Tibial nerve (tissue), 4 donors: ENCODE data around the gene TTC27. TPM values are rescaled to one million over a fixed set of nuclear protein-coding genes. Genes with fewer than 3 reads are reported as not detected.

Experiments used
- DNase-seq, 2 donors: peaks; one replicate each; pipeline ENCODE4 v3.0.0-alpha.2; 2019; ENCODE audit warnings: low spot score in 2 of 2
- H3K27ac ChIP-seq, 4 donors: fragments of 200-600 bp; sonication (generic) in 3 of 4; one replicate each; pipeline ENCODE4 v1.5.1; 2017 to 2019; ENCODE audit warnings: mild to moderate bottlenecking in 1 of 4
- H3K27me3 ChIP-seq, 2 donors: fragments of 200-600 bp; sonication (generic) in 1 of 2; one replicate each; pipeline versions ENCODE4 v1.5.1 to v1.6.0; 2017 to 2019
- H3K36me3 ChIP-seq, 3 donors: fragments of 200-600 bp; sonication (generic); one replicate each; pipeline ENCODE4 v1.5.1; 2018 to 2019
- H3K4me1 ChIP-seq, 4 donors: fragments of 200-600 bp; sonication (generic) in 3 of 4; one replicate each; pipeline ENCODE4 v1.5.1; 2017 to 2019
- H3K4me3 ChIP-seq, 4 donors: fragments of 200-600 bp; sonication (generic) in 3 of 4; one replicate each; pipeline ENCODE4 v1.5.1; 2017 to 2019; ENCODE audit warnings: mild to moderate bottlenecking in 1 of 4, moderate library complexity in 1 of 4
- H3K9me3 ChIP-seq, 4 donors: fragments of 200-600 bp; sonication (generic) in 3 of 4; one replicate each; pipeline ENCODE4 v1.5.1; 2017 to 2019
- EP300 ChIP-seq, 2 donors: sonication (generic); formaldehyde crosslinking; IDR thresholded peaks; one replicate each; pipeline ENCODE4 v1.6.1; 2017; ENCODE audit warnings: antibody characterized with exemption in 2 of 2, mild to moderate bottlenecking in 1 of 2
- POLR2A ChIP-seq, 2 donors: fragments of 450-650 bp; IDR thresholded peaks; one replicate each; pipeline ENCODE4 v1.6.1; 2017; ENCODE audit warnings: antibody characterized with exemption in 2 of 2, mild to moderate bottlenecking in 2 of 2, moderate library complexity in 2 of 2
- WGBS, 2 donors: methylation state at CpG; one replicate each; pipeline ENCODE4 v1.1.5; 2018; 5-methylcytosine and 5-hydroxymethylcytosine counted together
- total RNA-seq, 4 donors: library from RNA; depleted of rRNA; stranded (reverse); fragments of >200 nt; gene quantifications; one replicate each; pipeline ENCODE4 v1.1.0, GENCODE V29; 2016
- TF ChIP-seq, protein P1 (sequence below), 5 experiments: fragments of 200-600 bp in 3 of 5; fragments of 450-650 bp in 2 of 5; sonication (generic) in 3 of 5; IDR thresholded peaks; one replicate each; pipeline ENCODE4 v1.5.1; 2016 to 2019; ENCODE audit warnings: antibody characterized with exemption in 5 of 5, mild to moderate bottlenecking in 3 of 5, moderate library complexity in 2 of 5

TTC27 gene
- total RNA-seq, 4 donors from 2014 or later: 22.5 to 25.8 (median 24.3) TPM

DNA sequence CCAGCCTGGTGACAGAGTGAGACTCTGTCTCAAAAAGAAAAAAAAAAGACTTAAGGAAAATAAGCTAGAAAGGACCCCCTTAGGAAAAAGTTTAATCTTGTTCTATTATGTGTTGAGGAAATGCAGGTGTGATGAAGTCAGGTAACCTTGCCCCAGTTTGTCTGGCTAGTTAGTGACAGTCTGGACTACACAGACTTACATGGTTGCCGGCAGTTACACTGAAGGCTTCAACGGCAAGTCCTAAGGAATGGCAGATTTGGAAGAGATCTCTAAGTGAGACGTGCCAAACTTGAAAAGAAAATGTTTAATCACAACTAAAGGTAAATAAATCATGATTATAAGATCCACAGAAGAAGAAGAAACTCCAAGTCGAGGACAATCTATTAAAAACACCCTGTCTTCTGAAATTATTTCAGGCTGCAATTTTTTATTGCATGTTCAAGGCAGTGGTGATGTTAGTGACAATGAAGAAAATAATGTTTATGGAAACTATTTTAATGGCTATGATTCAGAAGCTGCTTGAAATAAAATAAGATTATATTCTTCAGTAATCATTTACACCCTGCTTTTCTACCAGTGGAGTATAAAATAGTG is 84.2 kb downstream of the TTC27 start:
- Histone ChIP-seq H3K4me1 (peaks cover 0 to 14% (median 3%) of the 10 kb centered on the region in 4 donors), H3K9me3 (no peaks in the 10 kb centered on the region), H3K27ac (no peak overlapping the region), H3K27me3 (no peaks in the 10 kb centered on the region), H3K4me3 (no peak overlapping the region), H3K36me3 (peaks cover 0 to 9% (median 0%) of the 10 kb centered on the region in 3 donors)
- DNase-seq: no peak
- 46 to 60% methylated on average over 3 to 4 of the region's 4 CpGs for WGBS, 2 donors
- TF ChIP-seq EP300 (IDR thresholded peaks at IDR 0.05) (no peak), POLR2A (IDR thresholded peaks at IDR 0.05) (no peak)
- TF ChIP-seq, protein P1, sequence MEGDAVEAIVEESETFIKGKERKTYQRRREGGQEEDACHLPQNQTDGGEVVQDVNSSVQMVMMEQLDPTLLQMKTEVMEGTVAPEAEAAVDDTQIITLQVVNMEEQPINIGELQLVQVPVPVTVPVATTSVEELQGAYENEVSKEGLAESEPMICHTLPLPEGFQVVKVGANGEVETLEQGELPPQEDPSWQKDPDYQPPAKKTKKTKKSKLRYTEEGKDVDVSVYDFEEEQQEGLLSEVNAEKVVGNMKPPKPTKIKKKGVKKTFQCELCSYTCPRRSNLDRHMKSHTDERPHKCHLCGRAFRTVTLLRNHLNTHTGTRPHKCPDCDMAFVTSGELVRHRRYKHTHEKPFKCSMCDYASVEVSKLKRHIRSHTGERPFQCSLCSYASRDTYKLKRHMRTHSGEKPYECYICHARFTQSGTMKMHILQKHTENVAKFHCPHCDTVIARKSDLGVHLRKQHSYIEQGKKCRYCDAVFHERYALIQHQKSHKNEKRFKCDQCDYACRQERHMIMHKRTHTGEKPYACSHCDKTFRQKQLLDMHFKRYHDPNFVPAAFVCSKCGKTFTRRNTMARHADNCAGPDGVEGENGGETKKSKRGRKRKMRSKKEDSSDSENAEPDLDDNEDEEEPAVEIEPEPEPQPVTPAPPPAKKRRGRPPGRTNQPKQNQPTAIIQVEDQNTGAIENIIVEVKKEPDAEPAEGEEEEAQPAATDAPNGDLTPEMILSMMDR (IDR thresholded peaks at IDR 0.05): no peak

DNA sequence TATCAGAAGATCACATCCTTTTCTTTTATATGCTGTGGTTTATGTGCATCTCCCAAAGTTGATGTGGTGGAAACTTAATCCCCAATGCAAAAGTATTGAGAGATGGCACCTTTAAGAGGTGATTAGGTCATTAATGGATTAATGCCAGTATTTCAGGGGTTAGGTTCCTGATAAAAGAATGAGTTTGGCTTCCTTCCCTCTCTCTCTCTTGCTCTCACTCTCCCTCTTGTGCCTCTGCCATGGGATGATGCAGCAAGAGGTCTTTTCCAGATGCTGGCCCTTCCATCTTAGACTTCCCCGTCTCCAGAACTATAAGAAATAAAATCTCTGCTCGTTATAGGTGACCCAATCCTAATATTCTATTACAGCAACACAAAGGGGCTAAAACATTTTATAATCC is 85.0 kb downstream of the TTC27 start:
- Histone ChIP-seq H3K27me3 (no peaks in the 10 kb centered on the region), H3K27ac (no peak overlapping the region), H3K9me3 (no peaks in the 10 kb centered on the region), H3K4me1 (peaks cover 0 to 14% (median 3%) of the 10 kb centered on the region in 4 donors), H3K36me3 (peaks cover 0 to 7% (median 0%) of the 10 kb centered on the region in 3 donors), H3K4me3 (no peak overlapping the region)
- no peak for DNase-seq
- WGBS, 2 donors: 66 to 80% methylated on average over 2 of the region's 2 CpGs
- TF ChIP-seq, protein P1 (IDR thresholded peaks at IDR 0.05): no peak
- no peak for TF ChIP-seq EP300 (IDR thresholded peaks at IDR 0.05)
- no peak for TF ChIP-seq POLR2A (IDR thresholded peaks at IDR 0.05)

DNA sequence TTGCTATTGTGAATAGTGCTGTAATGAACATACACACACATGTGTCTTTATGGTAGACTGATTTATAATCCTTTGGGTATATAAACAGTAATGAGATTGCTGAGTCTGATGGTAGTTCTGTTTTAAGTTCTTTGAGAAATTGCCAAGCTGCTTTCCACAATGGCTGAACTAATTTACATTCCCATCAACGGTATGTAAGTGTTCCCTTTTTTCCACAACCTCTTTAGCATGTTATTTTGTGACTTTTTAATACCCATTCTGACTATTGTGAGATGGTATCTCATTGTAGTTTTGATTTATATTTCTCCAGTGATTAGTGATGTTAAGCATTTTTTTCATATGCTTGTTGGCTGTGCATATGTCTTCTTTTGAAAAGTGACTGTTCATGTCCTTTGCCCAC is 86.7 kb downstream of the TTC27 start:
- H3K36me3 ChIP-seq: peaks cover 0 to 7% (median 0%) of the 10 kb centered on the region in 3 donors
- H3K27me3 ChIP-seq: no peaks in the 10 kb centered on the region
- TF ChIP-seq EP300 (IDR thresholded peaks at IDR 0.05) (no peak), POLR2A (IDR thresholded peaks at IDR 0.05) (no peak)
- TF ChIP-seq, protein P1 (IDR thresholded peaks at IDR 0.05): no peak
- peaks cover 0 to 15% (median 3%) of the 10 kb centered on the region in 4 donors for H3K4me1 ChIP-seq
- no peaks in the 10 kb centered on the region for H3K9me3 ChIP-seq
- no peak for DNase-seq
- no peak overlapping the region for H3K27ac ChIP-seq
- WGBS, 2 donors: 74 to 84% methylated on average over 1 of the region's 1 CpG
- no peak overlapping the region for H3K4me3 ChIP-seq

DNA sequence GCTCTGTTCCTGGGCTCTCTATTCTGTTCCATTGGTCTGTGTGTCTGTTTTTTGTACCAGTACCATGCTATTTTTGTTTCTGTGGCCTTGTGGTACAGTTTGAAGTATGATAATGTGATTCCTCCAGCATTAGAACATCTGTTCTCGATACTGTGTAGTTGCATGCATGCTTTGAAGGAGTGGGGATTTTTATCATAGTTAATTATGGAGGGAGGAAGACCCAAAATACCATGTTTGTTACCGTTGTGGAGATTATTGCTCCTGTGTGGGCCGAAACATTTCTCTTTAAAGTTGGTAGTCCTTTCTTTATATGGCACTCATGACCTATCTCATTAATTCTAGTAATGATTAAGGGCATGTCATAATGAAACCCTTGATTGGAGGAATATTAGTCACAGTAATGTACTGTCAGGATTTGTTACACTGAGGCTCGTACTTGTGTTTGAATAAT is 87.6 kb downstream of the TTC27 start:
- no peak overlapping the region for H3K27ac ChIP-seq

DNA sequence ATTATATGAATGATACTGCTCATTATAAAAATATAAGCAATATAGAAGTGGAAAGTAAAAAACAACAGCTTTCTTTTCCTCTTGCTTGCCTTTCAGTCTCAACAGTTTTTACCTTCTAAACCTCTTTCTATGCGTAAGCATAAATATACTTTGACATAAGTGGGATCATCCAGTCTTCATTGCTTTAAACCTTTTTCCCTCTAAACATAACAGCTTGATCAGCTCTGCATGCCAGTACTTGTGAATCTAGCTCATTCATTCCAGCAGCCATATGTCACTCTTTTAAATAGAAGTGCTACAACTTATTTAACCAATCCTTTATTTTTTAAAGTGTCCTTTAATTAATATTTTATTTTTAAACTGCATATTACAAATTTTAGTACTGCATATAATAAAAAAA is 88.1 kb downstream of the TTC27 start:
- no peak for DNase-seq
- H3K9me3 ChIP-seq: no peaks in the 10 kb centered on the region
- peaks cover 0 to 27% (median 10%) of the 10 kb centered on the region in 4 donors for H3K4me1 ChIP-seq
- no peaks in the 10 kb centered on the region for H3K27me3 ChIP-seq
- no peak overlapping the region for H3K27ac ChIP-seq
- no peak overlapping the region for H3K4me3 ChIP-seq
- peaks cover 0 to 7% (median 0%) of the 10 kb centered on the region in 3 donors for H3K36me3 ChIP-seq
- WGBS, 2 donors: 98% methylated on average over 1 of the region's 1 CpG
- TF ChIP-seq POLR2A (IDR thresholded peaks at IDR 0.05) (no peak), EP300 (IDR thresholded peaks at IDR 0.05) (no peak)
- TF ChIP-seq, protein P1 (IDR thresholded peaks at IDR 0.05): no peak

More for the DNA sequence above, 87.6 kb downstream of the TTC27 start:
- DNase-seq: no peak
- Histone ChIP-seq H3K4me3 (no peak overlapping the region), H3K4me1 (peaks cover 0 to 24% (median 8%) of the 10 kb centered on the region in 4 donors), H3K27me3 (no peaks in the 10 kb centered on the region), H3K9me3 (no peaks in the 10 kb centered on the region), H3K36me3 (peaks cover 0 to 7% (median 0%) of the 10 kb centered on the region in 3 donors)
- 62 to 65% methylated on average over 4 of the region's 4 CpGs for WGBS, 2 donors
- TF ChIP-seq, protein P1 (IDR thresholded peaks at IDR 0.05): no peak
- TF ChIP-seq EP300 (IDR thresholded peaks at IDR 0.05) (no peak), POLR2A (IDR thresholded peaks at IDR 0.05) (no peak)
